C4-2B (cell line): ENCODE data around the gene GCG.

Source experiments
- ZFX ChIP-seq: fragments of 450-650 bp; IDR thresholded peaks from 2 replicates; pipeline ENCODE4 v1.6.1; 2017
- TF ChIP-seq, protein P1 (sequence below): fragments of 450-650 bp; conservative IDR thresholded peaks from 2 replicates; pipeline ENCODE4 v1.5.1; 2017; ENCODE audit warnings: mild to moderate bottlenecking

DNA sequence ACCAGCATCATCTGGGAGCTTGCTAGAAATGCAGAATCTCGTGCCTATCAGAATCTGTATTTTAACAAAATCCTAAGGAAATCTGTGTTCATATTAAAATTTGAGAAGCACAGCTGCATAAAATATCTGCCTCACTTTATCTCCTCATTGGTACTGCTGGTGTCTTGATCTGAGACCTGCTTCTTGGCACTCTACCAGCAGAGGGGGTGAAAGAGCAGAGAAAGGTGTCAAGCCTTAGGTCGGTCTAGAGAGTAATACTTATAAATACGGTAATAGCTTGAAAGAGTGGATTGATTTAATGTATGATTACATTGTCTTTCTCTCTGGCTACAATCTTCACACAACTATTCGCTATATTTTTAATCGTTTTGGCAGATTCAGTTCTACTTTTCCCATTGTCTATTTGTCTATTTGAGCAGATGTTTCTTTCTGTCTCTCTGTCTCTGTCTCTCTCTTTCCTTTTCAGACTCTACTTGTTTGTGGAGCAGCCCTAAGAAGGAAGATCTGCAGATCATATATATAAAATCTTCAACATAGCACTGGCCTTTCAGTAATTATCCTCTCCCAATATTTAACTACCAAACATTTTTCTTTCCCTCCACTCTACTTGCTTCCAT lies 1.7 kb upstream of the GCG start:
- TF ChIP-seq, protein P1, sequence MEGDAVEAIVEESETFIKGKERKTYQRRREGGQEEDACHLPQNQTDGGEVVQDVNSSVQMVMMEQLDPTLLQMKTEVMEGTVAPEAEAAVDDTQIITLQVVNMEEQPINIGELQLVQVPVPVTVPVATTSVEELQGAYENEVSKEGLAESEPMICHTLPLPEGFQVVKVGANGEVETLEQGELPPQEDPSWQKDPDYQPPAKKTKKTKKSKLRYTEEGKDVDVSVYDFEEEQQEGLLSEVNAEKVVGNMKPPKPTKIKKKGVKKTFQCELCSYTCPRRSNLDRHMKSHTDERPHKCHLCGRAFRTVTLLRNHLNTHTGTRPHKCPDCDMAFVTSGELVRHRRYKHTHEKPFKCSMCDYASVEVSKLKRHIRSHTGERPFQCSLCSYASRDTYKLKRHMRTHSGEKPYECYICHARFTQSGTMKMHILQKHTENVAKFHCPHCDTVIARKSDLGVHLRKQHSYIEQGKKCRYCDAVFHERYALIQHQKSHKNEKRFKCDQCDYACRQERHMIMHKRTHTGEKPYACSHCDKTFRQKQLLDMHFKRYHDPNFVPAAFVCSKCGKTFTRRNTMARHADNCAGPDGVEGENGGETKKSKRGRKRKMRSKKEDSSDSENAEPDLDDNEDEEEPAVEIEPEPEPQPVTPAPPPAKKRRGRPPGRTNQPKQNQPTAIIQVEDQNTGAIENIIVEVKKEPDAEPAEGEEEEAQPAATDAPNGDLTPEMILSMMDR, result peak; percentile 69
- no peak for TF ChIP-seq ZFX
